Kidney epithelial cell (primary cell): ENCODE data around the gene SLC9A3. TPM values are rescaled to one million over a fixed set of nuclear protein-coding genes. Genes with fewer than 3 reads are reported as not detected.

Experiments used
- DNase-seq: peaks from one replicate; pipeline ENCODE4 v3.0.0-alpha.2; 2010; ENCODE audit warnings: low read depth
- H3K27me3 ChIP-seq: 2 replicates; pipeline ENCODE4 v1.6.0; 2011; ENCODE audit warnings: low read length; ENCODE audit not compliant: control insufficient read depth, insufficient read depth
- H3K36me3 ChIP-seq: 2 replicates; pipeline ENCODE4 v1.5.1; 2011; ENCODE audit warnings: low read length; ENCODE audit not compliant: control insufficient read depth, insufficient read depth
- H3K4me3 ChIP-seq: 2 replicates; pipeline ENCODE4 v1.5.1; 2011; ENCODE audit warnings: low read depth, mild to moderate bottlenecking, control low read depth, low read length
- CTCF ChIP-seq: IDR thresholded peaks from 2 replicates; pipeline ENCODE4 v1.5.1; 2011; ENCODE audit warnings: mild to moderate bottlenecking, moderate library complexity, low read length, control low read depth, inconsistent platforms; ENCODE audit not compliant: insufficient read depth, poor library complexity, severe bottlenecking
- total RNA-seq: library from RNA; depleted of rRNA; stranded (reverse); fragments of >200 nt; gene quantifications from 2 replicates; pipeline ENCODE4 v1.2.3, GENCODE V29; 2015

SLC9A3 gene
- total RNA-seq, 1 donor from 2014 or later = 3.6 TPM

- TF ChIP-seq CTCF = no peak
- H3K36me3 ChIP-seq = no peaks in the 10 kb centered on the region
- DNase-seq = no peak
- no peak overlapping the region for H3K4me3 ChIP-seq
- peaks cover 40% of the 10 kb centered on the region for H3K27me3 ChIP-seq
Observed at GRCh38 chr5:502325-503079, 21.7 kb downstream of the SLC9A3 start.

GRCh38 chr5:501831-502184, 22.4 kb downstream of the SLC9A3 start:
- no peak for TF ChIP-seq CTCF
- H3K4me3 ChIP-seq = no peak overlapping the region
- no peak for DNase-seq
- H3K36me3 ChIP-seq = no peaks in the 10 kb centered on the region
- H3K27me3 ChIP-seq = peaks cover 45% of the 10 kb centered on the region

GRCh38 chr5:501105-501830, 23.0 kb downstream of the SLC9A3 start:
- Histone ChIP-seq H3K4me3 (no peak overlapping the region), H3K36me3 (no peaks in the 10 kb centered on the region), H3K27me3 (peaks cover 44% of the 10 kb centered on the region)
- DNase-seq = no peak
- TF ChIP-seq CTCF = no peak

GRCh38 chr5:500491-500890, 23.8 kb downstream of the SLC9A3 start:
- Histone ChIP-seq H3K27me3 (peaks cover 42% of the 10 kb centered on the region), H3K36me3 (no peaks in the 10 kb centered on the region), H3K4me3 (no peak overlapping the region)
- DNase-seq = no peak
- TF ChIP-seq CTCF = no peak

- peaks cover 38% of the 10 kb centered on the region for H3K27me3 ChIP-seq
- no peak for TF ChIP-seq CTCF
Observed at GRCh38 chr5:499233-500209, 24.7 kb downstream of the SLC9A3 start.

More at GRCh38 chr5:499233-500209, 24.7 kb downstream of the SLC9A3 start:
- no peak overlapping the region for H3K4me3 ChIP-seq
- H3K36me3 ChIP-seq = no peaks in the 10 kb centered on the region
- DNase-seq = no peak
